ENCODE measurements around the gene CACNA1E. TPM values are rescaled to one million over a fixed set of nuclear protein-coding genes. Genes with fewer than 3 reads are reported as not detected.

CACNA1E gene
- total RNA-seq, 2 donors from 2014 or later = 0.44 to 0.53 TPM

GRCh38 chr1:181664543-181664942 is 181.2 kb downstream of the CACNA1E start:
- H3K36me3 ChIP-seq = no peaks in the 10 kb centered on the region
- intact Hi-C loops (cut with DNase I) = no loop called here

DNA sequence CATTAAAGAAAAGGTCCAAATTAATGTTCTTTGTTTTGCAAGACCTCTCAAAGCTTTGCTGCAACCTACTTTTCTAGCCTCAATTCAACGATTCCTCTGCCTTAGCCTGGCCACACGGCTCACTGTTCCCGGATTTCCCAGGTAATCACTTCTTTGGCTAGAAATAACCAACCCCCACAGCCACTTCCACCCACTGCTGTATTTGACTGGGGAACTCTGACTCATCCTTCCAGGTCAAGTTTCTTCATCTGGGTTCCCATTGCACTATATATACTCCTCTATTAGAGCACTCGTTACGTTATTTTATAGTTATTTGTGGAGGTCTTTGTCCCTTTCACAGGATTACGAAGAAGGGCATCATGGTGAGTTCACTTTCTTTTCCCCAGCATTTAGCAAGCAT is 185.9 kb downstream of the CACNA1E start:
- Histone ChIP-seq H3K27ac (no peak overlapping the region), H3K27me3 (no peaks in the 10 kb centered on the region), H3K9me3 (no peaks in the 10 kb centered on the region), H3K4me1 (no peaks in the 10 kb centered on the region), H3K36me3 (no peaks in the 10 kb centered on the region), H3K9ac (ENCODE audit: low read depth in 2 of 2, low read length in 2 of 2) (no peak overlapping the region), H3K4me3 (no peak overlapping the region)
- intact Hi-C loops (cut with DNase I) = no loop called here
- DNase-seq = no peak
- TF ChIP-seq, protein P1, sequence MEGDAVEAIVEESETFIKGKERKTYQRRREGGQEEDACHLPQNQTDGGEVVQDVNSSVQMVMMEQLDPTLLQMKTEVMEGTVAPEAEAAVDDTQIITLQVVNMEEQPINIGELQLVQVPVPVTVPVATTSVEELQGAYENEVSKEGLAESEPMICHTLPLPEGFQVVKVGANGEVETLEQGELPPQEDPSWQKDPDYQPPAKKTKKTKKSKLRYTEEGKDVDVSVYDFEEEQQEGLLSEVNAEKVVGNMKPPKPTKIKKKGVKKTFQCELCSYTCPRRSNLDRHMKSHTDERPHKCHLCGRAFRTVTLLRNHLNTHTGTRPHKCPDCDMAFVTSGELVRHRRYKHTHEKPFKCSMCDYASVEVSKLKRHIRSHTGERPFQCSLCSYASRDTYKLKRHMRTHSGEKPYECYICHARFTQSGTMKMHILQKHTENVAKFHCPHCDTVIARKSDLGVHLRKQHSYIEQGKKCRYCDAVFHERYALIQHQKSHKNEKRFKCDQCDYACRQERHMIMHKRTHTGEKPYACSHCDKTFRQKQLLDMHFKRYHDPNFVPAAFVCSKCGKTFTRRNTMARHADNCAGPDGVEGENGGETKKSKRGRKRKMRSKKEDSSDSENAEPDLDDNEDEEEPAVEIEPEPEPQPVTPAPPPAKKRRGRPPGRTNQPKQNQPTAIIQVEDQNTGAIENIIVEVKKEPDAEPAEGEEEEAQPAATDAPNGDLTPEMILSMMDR (IDR thresholded peaks at IDR 0.05) = no peak

More at GRCh38 chr1:181664543-181664942, 181.2 kb downstream of the CACNA1E start:
- TF ChIP-seq, protein P1 (IDR thresholded peaks at IDR 0.05) = no peak
- no peak for DNase-seq
- Histone ChIP-seq H3K9me3 (no peaks in the 10 kb centered on the region), H3K4me3 (no peak overlapping the region), H3K27ac (no peak overlapping the region), H3K27me3 (no peaks in the 10 kb centered on the region), H3K4me1 (peaks cover 3% of the 10 kb centered on the region), H3K9ac (ENCODE audit: low read depth in 2 of 2, low read length in 2 of 2) (no peak overlapping the region)

GRCh38 chr1:181674617-181675016 is 191.3 kb downstream of the CACNA1E start:
- Histone ChIP-seq H3K4me1 (no peaks in the 10 kb centered on the region), H3K4me3 (no peak overlapping the region), H3K27me3 (no peaks in the 10 kb centered on the region), H3K27ac (no peak overlapping the region), H3K36me3 (no peaks in the 10 kb centered on the region), H3K9ac (ENCODE audit: low read depth in 2 of 2, low read length in 2 of 2) (no peak overlapping the region), H3K9me3 (no peaks in the 10 kb centered on the region)
- TF ChIP-seq, protein P1 (IDR thresholded peaks at IDR 0.05) = no peak
- intact Hi-C loops (cut with DNase I) = loop anchor here (10.0 kb wide), 1 partner anchor 260 kb away; no protein-coding TSS in a partner anchor
- DNase-seq = no peak

GRCh38 chr1:181675091-181675917 is 192.0 kb downstream of the CACNA1E start:
- TF ChIP-seq, protein P1 (IDR thresholded peaks at IDR 0.05) = no peak
- H3K27me3 ChIP-seq = no peaks in the 10 kb centered on the region
- DNase-seq = no peak
- no peaks in the 10 kb centered on the region for H3K4me1 ChIP-seq
- intact Hi-C loops (cut with DNase I) = loop anchor here (10.0 kb wide), 1 partner anchor 259 kb away; no protein-coding TSS in a partner anchor
- H3K27ac ChIP-seq = no peak overlapping the region
- H3K9me3 ChIP-seq = no peaks in the 10 kb centered on the region
- no peak overlapping the region for H3K4me3 ChIP-seq
- H3K36me3 ChIP-seq = no peaks in the 10 kb centered on the region
- no peak overlapping the region for H3K9ac ChIP-seq (ENCODE audit: low read depth in 2 of 2, low read length in 2 of 2)

DNA sequence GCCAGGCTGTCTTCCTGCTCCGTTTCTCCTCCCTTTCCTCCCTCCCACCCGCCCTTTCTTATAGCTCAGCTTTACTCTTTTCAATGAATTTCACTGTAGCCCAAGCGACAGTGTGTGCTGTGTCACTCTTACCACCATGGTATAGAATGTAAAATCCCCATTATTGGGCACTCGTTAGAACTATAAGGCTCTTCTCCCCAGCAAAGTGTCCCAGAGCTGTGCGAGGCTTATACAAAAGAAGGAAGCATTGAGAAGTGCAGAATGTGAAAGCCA is 192.5 kb downstream of the CACNA1E start:
- intact Hi-C loops (cut with DNase I) = loop anchor here (2.0 to 10.0 kb wide), 2 partner anchors 197 to 259 kb away; no protein-coding TSS in a partner anchor
- H3K4me1 ChIP-seq = no peaks in the 10 kb centered on the region
- H3K9me3 ChIP-seq = no peaks in the 10 kb centered on the region
- no peak overlapping the region for H3K9ac ChIP-seq (ENCODE audit: low read depth in 2 of 2, low read length in 2 of 2)
- no peak overlapping the region for H3K27ac ChIP-seq
- H3K36me3 ChIP-seq = no peaks in the 10 kb centered on the region
- H3K27me3 ChIP-seq = no peaks in the 10 kb centered on the region
- DNase-seq = no peak
- TF ChIP-seq, protein P1 (IDR thresholded peaks at IDR 0.05) = no peak
- H3K4me3 ChIP-seq = no peak overlapping the region
